GM21390 (cell line): ENCODE results near the gene COG7.
"Not testable (repeated sequence)": the region's sequence is repeated elsewhere in the genome, so short reads cannot be mapped to it uniquely, and the experiment has no call there.

Experiments used
- ATAC-seq: cut with Tn5 transposase; IDR thresholded peaks from one replicate; pipeline ENCODE4 v1.9.1; 2021; ENCODE audit not compliant: unreplicated experiment

COG7 gene

GRCh38 chr16:23452572-23453337 is at the start of gene COG7:
Gene COG7 (minus strand): TSS chr16:23453189. CDS start chr16:23452994, 195 bp downstream.
- peak; percentile 83 for ATAC-seq

GRCh38 chr16:23502466-23502865 is 49.5 kb upstream of the COG7 start:
- ATAC-seq, result no peak

DNA sequence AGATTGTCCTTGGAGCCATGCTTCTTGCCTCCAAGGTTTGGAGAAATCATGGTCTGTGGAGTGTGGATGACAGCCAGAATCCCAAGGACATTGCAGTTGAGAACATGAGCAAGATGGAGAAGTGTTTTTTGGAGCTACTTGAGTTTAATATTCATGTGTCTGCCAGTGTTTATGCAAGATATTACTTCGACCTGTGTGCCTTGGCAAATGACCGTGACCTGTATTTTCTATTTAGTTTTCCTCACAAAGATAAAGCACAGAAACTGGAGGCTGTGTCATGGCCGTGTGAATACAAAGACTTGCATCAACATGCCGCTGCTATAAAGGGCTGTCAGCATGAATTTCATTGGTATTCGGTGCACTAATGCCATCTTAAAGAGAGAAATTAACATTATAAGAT is 48.3 kb upstream of the COG7 start:
- ATAC-seq, result no peak

GRCh38 chr16:23500862-23501225 is 47.9 kb upstream of the COG7 start:
- ATAC-seq, result no peak

DNA sequence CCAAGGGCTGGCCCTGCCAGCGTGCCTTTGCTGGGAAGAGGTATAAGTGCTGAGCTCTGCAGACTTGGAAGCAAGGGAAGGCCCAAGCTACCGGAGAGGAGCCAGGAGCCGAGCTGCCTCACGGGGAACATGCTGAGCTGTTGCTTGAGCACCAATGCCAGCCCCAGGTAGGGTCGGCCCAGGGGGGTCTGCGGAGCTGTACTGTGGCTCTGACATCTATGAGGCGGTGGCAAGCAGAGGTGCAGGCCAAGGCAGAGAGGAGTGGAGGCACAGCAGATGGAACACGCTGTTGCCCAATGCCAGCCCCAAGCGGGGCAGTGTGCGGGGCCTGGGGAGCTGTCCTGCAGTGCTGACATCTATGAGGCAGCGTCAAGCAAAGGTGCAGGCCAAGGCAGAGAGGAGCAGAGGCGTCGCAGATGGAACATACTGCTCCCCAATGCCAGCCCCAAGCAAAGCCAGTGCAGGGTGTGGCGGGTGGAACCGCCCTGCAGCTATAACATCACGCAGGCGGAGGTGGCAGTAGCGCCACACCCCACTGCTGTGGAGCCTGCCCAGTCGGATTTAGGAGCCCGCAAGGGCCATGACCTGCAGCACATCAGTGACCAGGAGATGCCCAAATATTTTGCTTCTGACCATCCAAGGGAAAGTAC is 47.3 kb upstream of the COG7 start:
- ATAC-seq, result no peak

GRCh38 chr16:23499801-23500200 is 46.8 kb upstream of the COG7 start:
- ATAC-seq, result no peak

DNA sequence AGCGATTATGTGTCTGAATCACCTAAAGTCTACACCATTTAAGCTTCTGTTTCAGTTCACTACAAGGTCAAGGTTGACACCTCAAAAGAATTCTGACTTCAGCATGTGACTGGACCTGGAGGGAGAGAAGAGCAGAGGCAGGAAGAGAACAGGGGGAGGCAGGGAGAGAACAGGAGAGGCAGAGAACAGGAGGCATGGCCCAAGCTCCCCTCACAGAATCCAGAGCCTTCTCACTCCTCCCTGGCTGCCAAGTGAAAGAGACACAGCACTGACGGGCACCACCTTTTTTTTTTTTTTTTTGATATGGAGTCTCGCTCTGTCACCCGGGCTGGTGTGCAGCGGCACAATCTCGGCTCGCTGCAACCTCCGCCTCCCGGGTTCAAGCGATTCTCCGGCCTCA is 45.9 kb upstream of the COG7 start:
- ATAC-seq, result no peak

DNA sequence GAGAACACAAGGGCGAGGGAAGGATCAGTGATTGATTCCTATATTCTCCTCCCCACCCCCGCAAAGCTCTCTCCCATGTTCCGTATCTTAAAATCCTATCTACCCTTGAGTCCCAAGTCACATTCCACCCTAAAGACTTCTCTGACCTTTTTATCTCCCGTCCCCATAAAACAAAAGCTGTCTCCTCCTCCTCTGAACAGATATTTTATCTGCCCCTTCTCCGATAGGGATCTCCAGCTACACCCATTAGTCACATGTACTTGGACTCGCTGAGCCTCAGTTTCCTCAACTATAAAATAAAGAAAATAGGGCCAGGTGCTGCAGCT is 44.5 kb upstream of the COG7 start:
- ATAC-seq, result no peak

- no peak for ATAC-seq
Observed at GRCh38 chr16:23496821-23497542, 44.0 kb upstream of the COG7 start.

GRCh38 chr16:23495671-23496070 is 42.7 kb upstream of the COG7 start:
- no peak for ATAC-seq

GRCh38 chr16:23494188-23494587 is 41.2 kb upstream of the COG7 start:
- no peak for ATAC-seq

DNA sequence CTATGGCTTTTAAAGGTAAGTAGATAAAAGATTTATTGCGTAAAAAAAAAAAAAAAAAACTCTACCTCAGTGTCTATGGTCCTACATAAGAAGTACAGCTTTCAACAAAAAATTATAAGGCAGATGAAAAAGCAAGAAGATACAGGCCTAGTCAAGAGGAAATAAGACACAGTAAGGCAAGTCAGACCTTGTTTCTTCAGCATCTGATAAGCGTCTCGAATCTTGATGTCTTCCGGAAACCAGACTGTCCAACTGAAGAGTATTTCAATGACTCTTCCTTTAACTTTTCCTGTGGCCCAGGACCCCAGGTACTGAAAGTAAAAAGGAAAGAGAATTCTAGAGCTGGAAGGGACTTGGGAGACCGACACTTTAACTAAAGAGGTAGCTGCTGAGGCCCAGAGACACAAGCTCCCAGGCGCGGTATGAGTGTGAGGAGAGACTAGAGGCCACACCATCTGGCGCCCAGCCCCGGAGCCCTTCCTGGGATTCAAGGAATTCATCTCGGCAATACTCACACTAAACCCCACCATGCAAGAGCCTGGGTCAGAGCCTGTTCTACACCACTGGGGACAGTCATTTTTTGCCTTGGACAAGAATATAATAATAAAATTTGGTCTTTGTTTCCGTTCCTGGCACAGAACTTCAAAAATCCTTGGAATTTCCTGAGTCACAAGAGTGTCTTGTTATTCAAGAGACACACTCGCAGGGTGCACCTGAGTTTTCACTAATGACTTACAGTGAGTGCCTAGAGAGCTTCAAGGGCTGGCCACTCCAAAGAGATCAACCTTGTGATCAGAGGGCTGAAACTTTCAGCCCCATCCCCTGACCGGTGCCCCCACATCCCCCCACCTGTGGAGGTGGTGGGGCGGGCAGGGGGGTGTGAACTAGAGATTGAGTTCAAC is 38.8 kb upstream of the COG7 start:
- ATAC-seq, result no peak

DNA sequence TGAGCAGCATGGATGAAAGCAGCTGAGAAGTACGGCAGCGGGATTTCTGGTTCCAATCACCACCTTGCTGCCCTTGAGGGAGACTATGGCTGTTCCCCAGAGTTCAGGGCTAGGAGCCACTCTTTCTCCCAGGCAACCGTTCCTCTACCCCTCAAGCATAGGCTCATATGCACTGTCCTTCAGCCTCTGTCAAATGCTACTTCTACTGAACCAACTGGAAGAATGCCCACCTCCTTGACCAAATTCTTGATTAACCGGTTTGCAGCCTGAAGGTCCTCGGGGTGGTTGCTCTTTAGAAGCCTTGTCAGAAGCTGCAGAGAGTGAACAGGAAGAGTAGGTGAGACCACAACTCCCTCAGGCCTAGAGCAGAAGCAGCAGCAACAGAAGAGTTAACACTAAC is 33.5 kb upstream of the COG7 start:
- ATAC-seq, result no peak

DNA sequence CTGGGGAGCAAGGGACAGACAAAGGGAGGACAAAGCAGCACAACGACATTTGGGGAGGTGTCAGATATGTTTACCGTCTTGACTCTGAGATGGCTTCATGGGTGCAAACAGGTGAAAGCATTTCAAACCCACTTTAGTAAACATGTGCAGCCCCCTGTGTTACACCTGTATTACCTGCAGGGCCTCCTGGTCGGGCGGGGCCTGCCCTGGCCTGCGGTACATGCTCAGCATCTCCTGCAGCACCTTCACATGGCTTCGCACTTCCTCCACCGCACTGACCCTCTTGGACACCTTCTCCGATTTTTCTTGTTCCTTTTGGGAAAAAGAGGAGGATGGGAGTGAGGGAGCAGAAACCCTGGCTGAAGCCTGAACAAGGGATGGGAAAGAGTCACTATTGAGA is 32.9 kb upstream of the COG7 start:
- no peak for ATAC-seq

DNA sequence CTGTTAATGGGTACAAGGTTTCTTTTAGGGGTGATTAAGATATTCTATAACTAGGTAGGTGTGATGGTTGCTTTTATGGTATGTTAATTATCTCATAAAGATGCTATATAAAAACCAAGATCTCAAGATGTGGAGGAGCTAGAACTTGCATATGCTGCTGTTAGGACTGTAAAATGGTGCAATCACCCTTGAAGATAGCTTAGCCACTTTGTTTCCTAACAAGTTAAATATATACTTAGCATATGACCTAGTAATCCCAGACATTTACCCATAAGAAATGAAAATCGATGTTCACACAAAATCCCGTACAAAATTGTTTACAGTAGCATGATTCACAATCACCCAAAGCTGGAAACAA is 32.2 kb upstream of the COG7 start:
- no peak for ATAC-seq

GRCh38 chr16:23484510-23485256 is 31.7 kb upstream of the COG7 start:
- ATAC-seq, result no peak

- ATAC-seq, result not testable (repeated sequence)
Observed at GRCh38 chr16:23483492-23483891, 30.5 kb upstream of the COG7 start.

GRCh38 chr16:23482778-23483177 is 29.8 kb upstream of the COG7 start:
- no peak for ATAC-seq

DNA sequence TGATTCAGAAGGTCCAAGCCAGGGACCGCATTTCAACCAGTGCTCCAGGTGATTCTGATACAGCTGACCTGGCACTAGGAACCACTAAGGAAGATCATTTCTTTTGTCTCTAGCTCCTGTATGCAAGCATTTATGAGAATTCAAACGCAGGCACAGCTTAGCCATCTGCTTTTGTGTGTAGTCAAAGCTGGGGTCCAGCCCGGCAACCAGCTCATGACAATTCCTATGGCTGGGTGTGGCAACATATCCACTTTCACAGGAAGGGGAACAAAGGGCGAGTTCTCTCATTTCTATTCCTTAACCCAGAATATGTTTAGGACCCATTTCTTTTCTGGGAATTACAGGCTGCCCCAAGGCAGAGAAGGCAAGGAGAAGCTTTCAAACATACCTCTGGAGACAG is 27.3 kb upstream of the COG7 start:
- no peak for ATAC-seq

DNA sequence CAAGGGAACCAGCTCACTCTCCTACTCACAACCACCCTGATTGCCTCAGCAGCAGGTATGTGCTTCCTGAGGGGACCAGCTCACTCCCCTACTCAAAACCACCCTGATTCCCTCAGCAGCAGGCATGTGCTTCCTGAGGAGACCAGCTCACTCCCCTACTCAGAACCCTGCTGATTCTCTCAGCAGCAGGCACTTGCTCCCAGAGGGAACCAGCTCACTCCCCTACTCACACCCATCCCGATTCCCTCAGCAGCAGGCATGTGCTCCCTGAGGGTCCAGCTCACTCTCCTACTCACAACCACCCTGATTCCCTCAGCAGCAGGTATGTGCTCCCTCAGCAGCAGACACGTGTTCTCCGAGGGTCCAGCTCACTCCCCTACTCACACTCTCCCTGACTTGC is 26.1 kb upstream of the COG7 start:
- no peak for ATAC-seq

- no peak for ATAC-seq
Observed at GRCh38 chr16:23478566-23478965, 25.6 kb upstream of the COG7 start.
